Measurements from ENCODE around the gene PGD.

- TF ChIP-seq, protein P1, sequence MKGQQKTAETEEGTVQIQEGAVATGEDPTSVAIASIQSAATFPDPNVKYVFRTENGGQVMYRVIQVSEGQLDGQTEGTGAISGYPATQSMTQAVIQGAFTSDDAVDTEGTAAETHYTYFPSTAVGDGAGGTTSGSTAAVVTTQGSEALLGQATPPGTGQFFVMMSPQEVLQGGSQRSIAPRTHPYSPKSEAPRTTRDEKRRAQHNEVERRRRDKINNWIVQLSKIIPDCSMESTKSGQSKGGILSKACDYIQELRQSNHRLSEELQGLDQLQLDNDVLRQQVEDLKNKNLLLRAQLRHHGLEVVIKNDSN (IDR thresholded peaks at IDR 0.05) = no peak
- TF ChIP-seq, protein P2, sequence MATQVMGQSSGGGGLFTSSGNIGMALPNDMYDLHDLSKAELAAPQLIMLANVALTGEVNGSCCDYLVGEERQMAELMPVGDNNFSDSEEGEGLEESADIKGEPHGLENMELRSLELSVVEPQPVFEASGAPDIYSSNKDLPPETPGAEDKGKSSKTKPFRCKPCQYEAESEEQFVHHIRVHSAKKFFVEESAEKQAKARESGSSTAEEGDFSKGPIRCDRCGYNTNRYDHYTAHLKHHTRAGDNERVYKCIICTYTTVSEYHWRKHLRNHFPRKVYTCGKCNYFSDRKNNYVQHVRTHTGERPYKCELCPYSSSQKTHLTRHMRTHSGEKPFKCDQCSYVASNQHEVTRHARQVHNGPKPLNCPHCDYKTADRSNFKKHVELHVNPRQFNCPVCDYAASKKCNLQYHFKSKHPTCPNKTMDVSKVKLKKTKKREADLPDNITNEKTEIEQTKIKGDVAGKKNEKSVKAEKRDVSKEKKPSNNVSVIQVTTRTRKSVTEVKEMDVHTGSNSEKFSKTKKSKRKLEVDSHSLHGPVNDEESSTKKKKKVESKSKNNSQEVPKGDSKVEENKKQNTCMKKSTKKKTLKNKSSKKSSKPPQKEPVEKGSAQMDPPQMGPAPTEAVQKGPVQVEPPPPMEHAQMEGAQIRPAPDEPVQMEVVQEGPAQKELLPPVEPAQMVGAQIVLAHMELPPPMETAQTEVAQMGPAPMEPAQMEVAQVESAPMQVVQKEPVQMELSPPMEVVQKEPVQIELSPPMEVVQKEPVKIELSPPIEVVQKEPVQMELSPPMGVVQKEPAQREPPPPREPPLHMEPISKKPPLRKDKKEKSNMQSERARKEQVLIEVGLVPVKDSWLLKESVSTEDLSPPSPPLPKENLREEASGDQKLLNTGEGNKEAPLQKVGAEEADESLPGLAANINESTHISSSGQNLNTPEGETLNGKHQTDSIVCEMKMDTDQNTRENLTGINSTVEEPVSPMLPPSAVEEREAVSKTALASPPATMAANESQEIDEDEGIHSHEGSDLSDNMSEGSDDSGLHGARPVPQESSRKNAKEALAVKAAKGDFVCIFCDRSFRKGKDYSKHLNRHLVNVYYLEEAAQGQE (IDR thresholded peaks at IDR 0.05; ENCODE audit: low read depth) = no peak
- TF ChIP-seq RAD21 (IDR thresholded peaks at IDR 0.05; ENCODE audit: low read depth) (no peak), TAF1 (IDR thresholded peaks at IDR 0.05; ENCODE audit: low read depth) (no peak), MAX (IDR thresholded peaks at IDR 0.05) (no peak), FOXM1 (IDR thresholded peaks at IDR 0.05; ENCODE audit: borderline replicate concordance, low read depth) (no peak), TEAD4 (IDR thresholded peaks at IDR 0.05) (no peak), YY1 (IDR thresholded peaks at IDR 0.05; ENCODE audit: low read depth) (no peak), CREB1 (IDR thresholded peaks at IDR 0.05; ENCODE audit: low read depth) (no peak), EP300 (IDR thresholded peaks at IDR 0.05; ENCODE audit: borderline replicate concordance) (no peak), ZBTB7A (IDR thresholded peaks at IDR 0.05; ENCODE audit: low read depth) (no peak)
These were observed 16.5 kb downstream of the PGD start for GRCh38 chr1:10415211-10415930.
